ENCODE data around the gene RNASET2.

DNA sequence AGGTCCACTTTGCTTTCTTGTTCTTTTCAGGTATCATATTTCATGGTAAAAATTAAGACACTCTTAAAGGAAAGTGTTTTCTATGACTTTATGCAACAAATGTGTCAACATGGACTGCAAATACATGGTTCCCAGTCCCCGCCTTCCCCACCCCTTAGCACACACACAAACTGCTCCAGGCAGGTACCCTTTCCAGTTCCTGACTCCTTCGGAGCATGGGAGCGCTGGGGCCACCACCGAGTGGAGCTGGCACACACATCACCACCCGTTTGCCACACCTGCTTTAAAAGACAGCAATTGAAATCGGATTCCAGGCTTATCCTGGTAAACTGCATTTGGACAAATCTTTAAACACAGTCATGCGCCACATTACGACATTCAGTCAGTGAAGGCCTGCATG, 22.2 kb downstream of the RNASET2 start:
- no peak for TF ChIP-seq SUZ12 (IDR thresholded peaks at IDR 0.05)
- no peak for TF ChIP-seq HDGF (IDR thresholded peaks at IDR 0.05; ENCODE audit: borderline replicate concordance)
- no peak for TF ChIP-seq BHLHE40 (IDR thresholded peaks at IDR 0.05; ENCODE audit: borderline replicate concordance)
- no peak for TF ChIP-seq ELF4 (IDR thresholded peaks at IDR 0.05)
- TF ChIP-seq FOXA1 (IDR thresholded peaks at IDR 0.05): no peak
- no peak for TF ChIP-seq ZNF384 (IDR thresholded peaks at IDR 0.05)
- no peak for TF ChIP-seq LEF1 (IDR thresholded peaks at IDR 0.05; ENCODE audit: borderline replicate concordance)
- no peak for TF ChIP-seq TARDBP (IDR thresholded peaks at IDR 0.05)
- TF ChIP-seq CTBP1 (IDR thresholded peaks at IDR 0.05; ENCODE audit: borderline replicate concordance): no peak
- TF ChIP-seq NFRKB (IDR thresholded peaks at IDR 0.05): no peak
- no peak for TF ChIP-seq SP1 (IDR thresholded peaks at IDR 0.05)
- TF ChIP-seq, protein P1, sequence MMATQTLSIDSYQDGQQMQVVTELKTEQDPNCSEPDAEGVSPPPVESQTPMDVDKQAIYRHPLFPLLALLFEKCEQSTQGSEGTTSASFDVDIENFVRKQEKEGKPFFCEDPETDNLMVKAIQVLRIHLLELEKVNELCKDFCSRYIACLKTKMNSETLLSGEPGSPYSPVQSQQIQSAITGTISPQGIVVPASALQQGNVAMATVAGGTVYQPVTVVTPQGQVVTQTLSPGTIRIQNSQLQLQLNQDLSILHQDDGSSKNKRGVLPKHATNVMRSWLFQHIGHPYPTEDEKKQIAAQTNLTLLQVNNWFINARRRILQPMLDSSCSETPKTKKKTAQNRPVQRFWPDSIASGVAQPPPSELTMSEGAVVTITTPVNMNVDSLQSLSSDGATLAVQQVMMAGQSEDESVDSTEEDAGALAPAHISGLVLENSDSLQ (IDR thresholded peaks at IDR 0.05): no peak
- no peak for TF ChIP-seq FOXK2 (IDR thresholded peaks at IDR 0.05)
